Gastroesophageal sphincter (tissue), 4 donors: ENCODE data around the gene VWA7. TPM values are rescaled to one million over a fixed set of nuclear protein-coding genes. Genes with fewer than 3 reads are reported as not detected.

Experiments
- ATAC-seq: fragments of 150-250 bp; one replicate; pipeline ENCODE4 v1.9.1; 2016; ENCODE audit warnings: mild to moderate bottlenecking, moderate library complexity
- H3K27ac ChIP-seq, 4 donors: fragments of 200-600 bp; sonication (generic) in 3 of 4; 1 replicate in 3 of 4; 2 replicates in 1 of 4; pipeline ENCODE4 v1.5.1; 2016 to 2019
- H3K27me3 ChIP-seq: fragments of 200-600 bp; sonication (generic); one replicate; pipeline ENCODE4 v1.5.1; 2019
- H3K36me3 ChIP-seq, 2 donors: fragments of 200-600 bp; sonication (generic); one replicate each; pipeline ENCODE4 v1.5.1; 2019; ENCODE audit warnings: control low read depth in 1 of 2
- H3K4me1 ChIP-seq, 3 donors: fragments of 200-600 bp; sonication (generic); 1 replicate in 2 of 3; 2 replicates in 1 of 3; pipeline ENCODE4 v1.5.1; 2016 to 2019; ENCODE audit warnings: control low read depth in 2 of 3
- H3K4me3 ChIP-seq, 2 donors: fragments of 200-600 bp; sonication (generic); one replicate each; pipeline ENCODE4 v1.5.1; 2019; ENCODE audit warnings: mild to moderate bottlenecking in 1 of 2, moderate library complexity in 1 of 2
- H3K9me3 ChIP-seq, 3 donors: fragments of 200-600 bp; sonication (generic); one replicate each; pipeline ENCODE4 v1.5.1; 2017 to 2019; ENCODE audit warnings: control low read depth in 2 of 3
- EP300 ChIP-seq: sonication (generic); formaldehyde crosslinking; IDR thresholded peaks from one replicate; pipeline ENCODE4 v1.6.1; 2017; ENCODE audit warnings: antibody characterized with exemption, mild to moderate bottlenecking
- POLR2A ChIP-seq, 2 donors: fragments of 450-650 bp; IDR thresholded peaks; one replicate each; pipeline ENCODE4 v1.6.1; 2017; ENCODE audit warnings: antibody characterized with exemption in 2 of 2, mild to moderate bottlenecking in 2 of 2, moderate library complexity in 1 of 2
- POLR2AphosphoS5 ChIP-seq: sonication (generic); formaldehyde crosslinking; IDR thresholded peaks from one replicate; pipeline ENCODE4 v1.6.1; 2017; ENCODE audit warnings: antibody characterized with exemption
- WGBS, 2 donors: methylation state at CpG; one replicate each; pipeline ENCODE4 v1.1.5; 2018; ENCODE audit warnings: low coverage in 1 of 2; 5-methylcytosine and 5-hydroxymethylcytosine counted together
- total RNA-seq, 4 donors: library from RNA; depleted of rRNA; stranded (reverse); fragments of >200 nt; gene quantifications; one replicate each; pipeline ENCODE4 v1.1.0, GENCODE V29; 2016
- TF ChIP-seq, protein P1 (sequence below), 4 experiments: fragments of 200-600 bp in 2 of 4; fragments of 450-650 bp in 2 of 4; sonication (generic) in 1 of 4; IDR thresholded peaks; one replicate each; pipeline ENCODE4 v1.5.1; 2017 to 2019; ENCODE audit warnings: antibody characterized with exemption in 4 of 4, mild to moderate bottlenecking in 2 of 4, moderate library complexity in 2 of 4

VWA7 gene
- total RNA-seq, 4 donors from 2014 or later, result 0.12 to 0.54 (median 0.31) TPM

DNA sequence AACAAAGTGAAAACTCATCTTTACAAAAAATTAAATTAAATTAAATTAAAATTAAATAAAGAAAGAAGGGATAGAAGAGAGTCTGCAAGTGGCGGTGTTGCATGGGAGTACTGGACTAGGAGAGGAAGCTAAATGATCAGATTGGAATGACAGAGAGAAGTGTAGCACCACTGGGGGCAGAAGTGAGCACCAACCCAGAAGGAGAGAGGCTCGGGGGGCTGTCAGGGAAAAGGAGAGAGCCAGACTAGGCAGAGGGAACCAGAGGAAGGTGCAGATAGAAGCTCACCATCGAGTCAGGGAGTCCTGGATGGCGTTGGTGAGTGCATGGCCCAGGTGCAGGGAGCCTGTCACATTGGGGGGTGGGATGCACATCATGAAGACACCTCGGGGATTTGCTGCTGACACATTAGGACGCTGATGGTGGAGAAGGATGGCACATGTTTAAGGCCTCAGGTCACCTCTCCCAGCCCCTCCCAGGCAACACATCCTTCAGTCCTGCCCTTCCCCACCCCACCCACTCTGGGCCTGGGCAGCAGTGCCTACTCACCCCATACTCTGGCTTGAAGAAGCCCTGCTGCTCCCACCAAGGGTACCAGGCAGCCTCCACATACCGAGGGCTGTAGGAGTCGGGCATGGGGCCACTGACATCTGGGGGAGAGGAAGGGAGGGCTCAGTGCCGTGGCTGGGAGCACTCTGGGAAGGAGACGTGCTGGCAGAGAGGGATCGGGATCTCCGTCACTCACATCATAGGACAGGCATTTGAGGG lies 14.4 kb upstream of the VWA7 start:
- Histone ChIP-seq H3K4me3 (no peak overlapping the region), H3K27me3 (no peaks in the 10 kb centered on the region), H3K36me3 (peaks cover 0 to 52% of the 10 kb centered on the region in 2 donors), H3K9me3 (no peaks in the 10 kb centered on the region), H3K4me1 (peaks cover 0 to 22% (median 12%) of the 10 kb centered on the region in 3 donors), H3K27ac (peak overlapping the region in 2 of 4 donors; percentile 17 to 18)
- no peak for ATAC-seq
- no peak for TF ChIP-seq POLR2A (IDR thresholded peaks at IDR 0.05)
- TF ChIP-seq, protein P1, sequence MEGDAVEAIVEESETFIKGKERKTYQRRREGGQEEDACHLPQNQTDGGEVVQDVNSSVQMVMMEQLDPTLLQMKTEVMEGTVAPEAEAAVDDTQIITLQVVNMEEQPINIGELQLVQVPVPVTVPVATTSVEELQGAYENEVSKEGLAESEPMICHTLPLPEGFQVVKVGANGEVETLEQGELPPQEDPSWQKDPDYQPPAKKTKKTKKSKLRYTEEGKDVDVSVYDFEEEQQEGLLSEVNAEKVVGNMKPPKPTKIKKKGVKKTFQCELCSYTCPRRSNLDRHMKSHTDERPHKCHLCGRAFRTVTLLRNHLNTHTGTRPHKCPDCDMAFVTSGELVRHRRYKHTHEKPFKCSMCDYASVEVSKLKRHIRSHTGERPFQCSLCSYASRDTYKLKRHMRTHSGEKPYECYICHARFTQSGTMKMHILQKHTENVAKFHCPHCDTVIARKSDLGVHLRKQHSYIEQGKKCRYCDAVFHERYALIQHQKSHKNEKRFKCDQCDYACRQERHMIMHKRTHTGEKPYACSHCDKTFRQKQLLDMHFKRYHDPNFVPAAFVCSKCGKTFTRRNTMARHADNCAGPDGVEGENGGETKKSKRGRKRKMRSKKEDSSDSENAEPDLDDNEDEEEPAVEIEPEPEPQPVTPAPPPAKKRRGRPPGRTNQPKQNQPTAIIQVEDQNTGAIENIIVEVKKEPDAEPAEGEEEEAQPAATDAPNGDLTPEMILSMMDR (IDR thresholded peaks at IDR 0.05), result peak in 3 of 4 experiments; percentile 19 to 55 (median 46)
- no peak for TF ChIP-seq POLR2AphosphoS5
- TF ChIP-seq EP300, result no peak
- 8 to 20% methylated on average over 2 to 4 of the region's 12 CpGs for WGBS, 2 donors

- no peak for TF ChIP-seq POLR2A (IDR thresholded peaks at IDR 0.05)
- no peak overlapping the region for H3K27ac ChIP-seq
- H3K9me3 ChIP-seq, result no peaks in the 10 kb centered on the region
- WGBS, 2 donors, result 100% methylated on average over 3 of the region's 11 CpGs; no CpG with 5 or more reads in 1 of the 2 donors
- H3K4me1 ChIP-seq, result no peaks in the 10 kb centered on the region
- no peak overlapping the region for H3K4me3 ChIP-seq
- H3K27me3 ChIP-seq, result no peaks in the 10 kb centered on the region
- peaks cover 0 to 82% of the 10 kb centered on the region in 2 donors for H3K36me3 ChIP-seq
- ATAC-seq, result no peak
Observed at GRCh38 chr6:31785475-31785874, 8.3 kb upstream of the VWA7 start.

DNA sequence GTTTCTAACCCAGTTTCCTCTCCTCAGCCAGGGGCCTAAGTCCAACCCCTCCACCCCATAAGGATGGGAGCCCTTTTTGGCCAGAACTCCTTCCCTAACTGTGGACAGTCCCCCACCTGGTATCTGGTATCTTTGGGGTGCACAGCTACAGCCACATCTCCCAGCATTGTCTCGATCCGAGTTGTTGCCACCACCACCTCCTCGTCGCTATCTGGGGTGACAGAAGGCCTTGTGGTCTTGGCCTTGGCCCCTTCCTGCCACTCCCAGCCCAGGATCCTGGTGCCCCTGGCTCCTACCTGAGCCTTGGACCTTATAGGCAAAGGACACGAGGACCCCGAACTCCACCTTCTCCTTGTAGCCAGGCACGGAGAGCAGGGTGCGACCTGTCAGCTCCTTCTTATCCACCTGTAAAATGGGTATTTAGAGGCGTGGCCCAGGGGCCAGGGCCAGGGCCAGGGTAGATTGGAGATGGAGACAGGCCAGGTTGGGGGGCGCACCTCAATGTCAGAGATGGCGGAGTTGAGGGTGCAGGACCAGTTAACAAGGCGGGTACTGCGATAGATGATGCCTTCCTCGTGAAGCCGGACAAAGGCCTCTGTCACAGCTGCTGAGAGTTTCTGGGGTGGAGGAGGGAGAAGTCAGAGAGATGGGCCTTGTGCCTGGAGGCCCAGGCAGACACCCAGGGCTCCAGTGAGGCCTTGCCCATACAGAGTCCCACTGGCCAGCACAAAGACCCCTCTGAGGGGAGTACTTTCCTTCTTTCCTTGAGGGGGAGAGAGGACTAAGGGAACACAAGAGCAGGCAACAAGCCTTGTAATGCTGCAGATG lies 7.2 kb upstream of the VWA7 start:
- Histone ChIP-seq H3K36me3 (peaks cover 0 to 89% of the 10 kb centered on the region in 2 donors), H3K27me3 (no peaks in the 10 kb centered on the region), H3K4me1 (no peaks in the 10 kb centered on the region), H3K9me3 (no peaks in the 10 kb centered on the region), H3K27ac (no peak overlapping the region), H3K4me3 (no peak overlapping the region)
- ATAC-seq, result no peak
- no peak for TF ChIP-seq POLR2A (IDR thresholded peaks at IDR 0.05)
- WGBS, 2 donors, result 87 to 91% methylated on average over 3 to 9 of the region's 15 CpGs

DNA sequence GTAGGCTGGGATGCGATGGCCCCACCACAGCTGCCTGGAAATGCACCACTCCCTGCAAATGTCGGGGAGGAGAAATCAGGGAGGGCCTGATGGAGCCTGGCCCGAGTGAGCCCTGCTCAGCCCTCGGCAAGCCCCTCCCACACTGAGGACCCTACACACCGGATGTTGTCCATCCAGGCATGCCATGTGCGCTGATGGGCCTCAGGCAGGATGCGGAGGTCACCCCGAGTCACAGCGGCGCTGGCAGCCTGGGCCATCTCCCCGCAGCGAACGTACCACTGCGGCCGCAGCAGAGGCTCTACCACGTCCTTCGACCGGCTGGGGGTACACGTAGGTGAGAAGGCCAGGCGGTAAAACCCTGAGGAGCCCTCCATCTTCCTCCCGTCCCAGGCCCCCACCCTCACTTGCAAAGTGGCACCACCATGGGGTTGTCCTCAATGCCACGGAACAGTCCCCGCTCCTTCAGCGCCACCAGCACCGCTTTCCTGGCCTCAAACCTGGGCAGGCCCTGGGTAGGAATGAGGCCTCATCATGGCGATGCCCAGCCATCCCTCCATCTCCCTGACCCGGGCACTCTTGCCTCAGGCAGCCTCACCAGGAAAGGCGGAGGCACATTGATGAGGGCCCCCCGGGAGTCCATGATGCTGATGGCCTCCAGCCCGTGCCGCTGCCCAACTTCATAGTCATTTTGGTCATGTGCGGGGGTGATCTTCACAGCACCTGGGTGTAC lies 5.2 kb upstream of the VWA7 start:
- Histone ChIP-seq H3K4me1 (peaks cover 0 to 4% (median 1%) of the 10 kb centered on the region in 3 donors), H3K9me3 (no peaks in the 10 kb centered on the region), H3K27me3 (no peaks in the 10 kb centered on the region), H3K36me3 (peaks cover 0 to 84% of the 10 kb centered on the region in 2 donors), H3K27ac (no peak overlapping the region), H3K4me3 (no peak overlapping the region)
- 66% methylated on average over 3 of the region's 32 CpGs; no CpG with 5 or more reads in 1 of the 2 donors for WGBS, 2 donors
- TF ChIP-seq POLR2AphosphoS5 (no peak), EP300 (no peak), POLR2A (IDR thresholded peaks at IDR 0.05) (no peak)
- TF ChIP-seq, protein P1 (IDR thresholded peaks at IDR 0.05), result no peak
- no peak for ATAC-seq

- Histone ChIP-seq H3K27ac (no peak overlapping the region), H3K4me3 (no peak overlapping the region), H3K9me3 (no peaks in the 10 kb centered on the region), H3K36me3 (peaks cover 0 to 82% of the 10 kb centered on the region in 2 donors), H3K27me3 (no peaks in the 10 kb centered on the region), H3K4me1 (peaks cover 0 to 12% (median 9%) of the 10 kb centered on the region in 3 donors)
- ATAC-seq, result no peak
- TF ChIP-seq EP300 (no peak), POLR2AphosphoS5 (no peak), POLR2A (IDR thresholded peaks at IDR 0.05) (no peak)
- TF ChIP-seq, protein P1 (IDR thresholded peaks at IDR 0.05), result no peak
- WGBS, 2 donors, result 85 to 97% methylated on average over 6 of the region's 23 CpGs
Observed at GRCh38 chr6:31781244-31782125, 4.4 kb upstream of the VWA7 start.
